ENCODE measurements around the gene NCKAP5L.
"Not testable (repeated sequence)": the region's sequence is repeated elsewhere in the genome, so short reads cannot be mapped to it uniquely, and the experiment has no call there.

NCKAP5L gene

DNA sequence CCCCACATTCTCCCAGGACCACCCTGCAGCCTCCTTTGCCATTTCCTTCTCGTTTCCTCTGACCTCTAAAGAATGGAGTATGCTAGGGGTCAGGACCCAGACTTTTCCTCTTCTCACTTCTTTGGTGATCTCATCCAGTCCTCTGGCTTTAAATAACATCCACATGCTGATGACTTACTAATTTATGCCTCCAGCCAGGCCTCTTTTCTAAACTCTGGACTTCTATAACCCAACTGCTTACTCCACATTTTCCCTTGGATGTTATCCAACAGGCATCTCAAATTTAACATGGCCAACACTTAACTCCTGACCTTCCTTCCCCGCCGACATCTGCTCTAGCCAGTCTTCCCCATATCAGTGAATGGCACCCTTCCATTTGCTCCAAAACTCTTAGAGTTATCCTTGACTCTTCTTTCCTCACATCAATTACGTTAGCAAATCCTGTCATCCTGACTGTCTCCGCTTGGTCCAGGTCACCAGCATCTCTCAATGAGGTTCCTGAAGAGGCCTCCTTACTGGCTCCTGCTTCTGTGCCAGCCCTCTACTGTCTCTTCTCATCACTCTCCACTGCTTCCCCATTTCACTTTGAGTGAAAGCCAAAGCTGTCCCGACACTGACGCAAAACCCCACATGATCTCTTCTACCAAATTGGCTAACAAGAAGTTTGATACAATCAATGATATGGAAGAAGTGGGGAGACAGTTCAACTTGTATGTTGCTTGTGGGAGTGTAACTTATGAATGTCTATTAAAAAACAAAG lies 44.1 kb downstream of the NCKAP5L start:
- no peak for DNase-seq
- H3K27ac ChIP-seq (ENCODE audit: low read length), result no peak overlapping the region
- no peaks in the 10 kb centered on the region for H3K4me1 ChIP-seq (ENCODE audit: low read length)

DNA sequence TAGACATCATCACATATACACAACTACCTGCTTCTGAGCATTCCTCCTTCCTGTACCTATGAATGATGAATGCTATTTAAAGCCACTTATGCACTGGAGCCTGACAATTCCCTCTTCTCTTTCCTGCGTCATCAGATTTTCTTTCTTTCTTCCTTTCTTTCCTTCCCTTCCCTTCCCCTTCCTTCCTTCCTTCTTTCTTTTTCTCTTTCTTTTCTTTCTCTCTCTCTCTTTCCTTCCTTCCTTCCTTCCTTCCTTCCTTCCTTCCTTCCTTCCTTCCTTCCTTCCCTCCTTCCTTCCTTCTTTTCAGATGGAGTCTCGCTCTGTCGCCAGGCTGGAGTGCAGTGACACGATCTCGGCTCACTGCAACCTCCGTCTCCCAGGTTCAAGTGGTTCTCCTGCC lies 47.3 kb downstream of the NCKAP5L start:
- H3K4me2 ChIP-seq (ENCODE audit: low read depth, low read length); H3K27me3 ChIP-seq (replicated peaks; ENCODE audit: insufficient read depth, low read length); H4K20me1 ChIP-seq (ENCODE audit: insufficient read depth, low read length); H3K4me1 ChIP-seq (ENCODE audit: low read length); H3K9me3 ChIP-seq (replicated peaks; ENCODE audit: insufficient read depth, low read length); H3K9me2 ChIP-seq (replicated peaks; ENCODE audit: insufficient read depth, low read length); H3F3A ChIP-seq (ENCODE audit: insufficient read depth, low read length); H3K9ac ChIP-seq (ENCODE audit: low read length); H3K79me2 ChIP-seq (ENCODE audit: low read length); H3K36me3 ChIP-seq (replicated peaks; ENCODE audit: insufficient read depth, low read length); DNase-seq; H3K27ac ChIP-seq (ENCODE audit: low read length); H2AFZ ChIP-seq (ENCODE audit: low read length); H3K4me3 ChIP-seq (ENCODE audit: low read length): not testable (repeated sequence)

More for the DNA sequence above, 44.1 kb downstream of the NCKAP5L start:
- Histone ChIP-seq H3K27me3 (replicated peaks; ENCODE audit: insufficient read depth, low read length) (no peaks in the 10 kb centered on the region), H3K36me3 (replicated peaks; ENCODE audit: insufficient read depth, low read length) (no peaks in the 10 kb centered on the region), H2AFZ (ENCODE audit: low read length) (no peak overlapping the region), H3K9ac (ENCODE audit: low read length) (no peak overlapping the region), H3K79me2 (ENCODE audit: low read length) (no peaks in the 10 kb centered on the region), H3F3A (ENCODE audit: insufficient read depth, low read length) (no peaks in the 10 kb centered on the region), H4K20me1 (ENCODE audit: insufficient read depth, low read length) (no peaks in the 10 kb centered on the region), H3K4me3 (ENCODE audit: low read length) (no peak overlapping the region), H3K9me2 (replicated peaks; ENCODE audit: insufficient read depth, low read length) (no peaks in the 10 kb centered on the region), H3K4me2 (ENCODE audit: low read depth, low read length) (no peak overlapping the region), H3K9me3 (replicated peaks; ENCODE audit: insufficient read depth, low read length) (no peaks in the 10 kb centered on the region)
- TF ChIP-seq, protein P1, sequence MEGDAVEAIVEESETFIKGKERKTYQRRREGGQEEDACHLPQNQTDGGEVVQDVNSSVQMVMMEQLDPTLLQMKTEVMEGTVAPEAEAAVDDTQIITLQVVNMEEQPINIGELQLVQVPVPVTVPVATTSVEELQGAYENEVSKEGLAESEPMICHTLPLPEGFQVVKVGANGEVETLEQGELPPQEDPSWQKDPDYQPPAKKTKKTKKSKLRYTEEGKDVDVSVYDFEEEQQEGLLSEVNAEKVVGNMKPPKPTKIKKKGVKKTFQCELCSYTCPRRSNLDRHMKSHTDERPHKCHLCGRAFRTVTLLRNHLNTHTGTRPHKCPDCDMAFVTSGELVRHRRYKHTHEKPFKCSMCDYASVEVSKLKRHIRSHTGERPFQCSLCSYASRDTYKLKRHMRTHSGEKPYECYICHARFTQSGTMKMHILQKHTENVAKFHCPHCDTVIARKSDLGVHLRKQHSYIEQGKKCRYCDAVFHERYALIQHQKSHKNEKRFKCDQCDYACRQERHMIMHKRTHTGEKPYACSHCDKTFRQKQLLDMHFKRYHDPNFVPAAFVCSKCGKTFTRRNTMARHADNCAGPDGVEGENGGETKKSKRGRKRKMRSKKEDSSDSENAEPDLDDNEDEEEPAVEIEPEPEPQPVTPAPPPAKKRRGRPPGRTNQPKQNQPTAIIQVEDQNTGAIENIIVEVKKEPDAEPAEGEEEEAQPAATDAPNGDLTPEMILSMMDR (IDR thresholded peaks at IDR 0.05; ENCODE audit: low read length), result no peak

DNA sequence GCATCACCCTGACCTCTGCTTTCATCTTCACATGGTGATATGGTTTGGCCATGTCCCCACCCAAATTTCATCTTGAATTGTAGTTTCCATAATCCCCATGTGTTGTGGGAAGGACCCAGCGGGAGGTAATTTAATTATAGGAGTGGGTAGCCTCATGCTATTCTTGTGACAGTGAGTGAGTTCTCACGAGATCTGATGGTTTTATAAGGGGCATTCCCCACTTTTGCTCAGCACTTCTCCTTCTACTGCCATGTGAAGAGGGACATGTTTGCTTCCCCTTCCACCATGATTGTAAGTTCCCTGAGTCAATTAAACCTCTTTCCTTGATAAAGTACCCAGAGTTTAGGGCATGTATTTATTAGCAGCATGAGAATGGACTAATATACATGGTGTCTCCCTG lies 48.6 kb downstream of the NCKAP5L start:
- no peak for DNase-seq
- H4K20me1 ChIP-seq (ENCODE audit: insufficient read depth, low read length), result no peaks in the 10 kb centered on the region
- no peak overlapping the region for H3K9ac ChIP-seq (ENCODE audit: low read length)
- H3K79me2 ChIP-seq (ENCODE audit: low read length), result no peaks in the 10 kb centered on the region
- H3K27ac ChIP-seq (ENCODE audit: low read length), result no peak overlapping the region
- no peaks in the 10 kb centered on the region for H3K36me3 ChIP-seq (replicated peaks; ENCODE audit: insufficient read depth, low read length)
- H3K9me3 ChIP-seq (replicated peaks; ENCODE audit: insufficient read depth, low read length), result no peaks in the 10 kb centered on the region
- H3K9me2 ChIP-seq (replicated peaks; ENCODE audit: insufficient read depth, low read length), result no peaks in the 10 kb centered on the region
- H3F3A ChIP-seq (ENCODE audit: insufficient read depth, low read length), result no peaks in the 10 kb centered on the region
- no peak overlapping the region for H3K4me3 ChIP-seq (ENCODE audit: low read length)
- H2AFZ ChIP-seq (ENCODE audit: low read length), result no peak overlapping the region
- no peak overlapping the region for H3K4me2 ChIP-seq (ENCODE audit: low read depth, low read length)
- H3K27me3 ChIP-seq (replicated peaks; ENCODE audit: insufficient read depth, low read length), result no peaks in the 10 kb centered on the region
- TF ChIP-seq EZH2 (optimal IDR thresholded peaks at IDR 0.05; ENCODE audit: low read depth, low read length) (no peak), EZH2phosphoT487 (IDR thresholded peaks at IDR 0.05; ENCODE audit: low read length) (no peak)
- TF ChIP-seq, protein P1 (IDR thresholded peaks at IDR 0.05; ENCODE audit: low read length), result no peak
- no peaks in the 10 kb centered on the region for H3K4me1 ChIP-seq (ENCODE audit: low read length)

Measured in MM.1S (cell line).